Measurements from ENCODE around the gene UQCRFS1.

UQCRFS1 gene

DNA sequence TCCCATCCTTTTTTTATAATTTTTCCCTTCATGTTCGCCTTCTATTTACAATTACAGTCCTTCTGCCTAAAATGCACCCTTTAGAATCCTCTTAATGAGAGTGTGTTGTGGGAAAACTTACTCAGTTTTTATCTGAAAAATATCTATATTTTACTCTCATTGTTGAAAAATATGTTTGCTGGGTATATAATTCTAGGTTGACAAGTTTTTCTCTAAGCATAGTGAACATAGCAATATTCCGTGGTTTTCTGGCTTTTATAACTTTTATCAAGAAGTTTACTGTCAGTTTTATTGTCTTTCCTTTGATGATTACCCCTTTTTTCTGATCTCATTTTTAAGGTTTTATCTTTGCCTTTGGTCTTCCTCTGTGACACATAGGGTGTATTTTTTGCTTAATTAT, 57.3 kb downstream of the UQCRFS1 start:
- no peak for DNase-seq (ENCODE audit: low read depth)

All from stimulated activated CD8-positive, alpha-beta memory T cell treated with anti-CD3 and anti-CD28 coated beads, Interleukin-15, amount 100 ng/mL, for 24 hours (primary cell).